Measurements from ENCODE around the gene SFXN4.
"Not testable (repeated sequence)": the region's sequence is repeated elsewhere in the genome, so short reads cannot be mapped to it uniquely, and the experiment has no call there.

DNA sequence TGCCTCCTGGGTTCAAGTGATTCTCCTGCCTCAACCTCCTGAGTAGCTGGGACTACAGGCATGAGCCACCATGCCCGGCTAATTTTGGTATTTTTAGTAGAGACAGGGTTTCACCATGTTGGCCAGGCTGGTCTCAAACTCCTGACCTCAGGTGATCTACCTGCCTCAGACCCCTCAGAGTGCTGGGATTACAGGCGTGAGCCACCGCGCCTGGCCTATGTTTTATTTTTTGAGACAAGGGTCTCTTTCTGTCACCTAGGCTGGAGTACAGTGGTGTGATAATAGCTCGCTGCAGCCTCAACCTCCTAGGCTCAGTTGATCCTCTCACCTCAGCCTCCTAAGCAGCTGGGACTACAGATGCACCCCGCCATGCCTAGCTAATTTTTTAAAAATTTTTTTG lies 13.9 kb downstream of the SFXN4 start:
- TF ChIP-seq, protein P1, sequence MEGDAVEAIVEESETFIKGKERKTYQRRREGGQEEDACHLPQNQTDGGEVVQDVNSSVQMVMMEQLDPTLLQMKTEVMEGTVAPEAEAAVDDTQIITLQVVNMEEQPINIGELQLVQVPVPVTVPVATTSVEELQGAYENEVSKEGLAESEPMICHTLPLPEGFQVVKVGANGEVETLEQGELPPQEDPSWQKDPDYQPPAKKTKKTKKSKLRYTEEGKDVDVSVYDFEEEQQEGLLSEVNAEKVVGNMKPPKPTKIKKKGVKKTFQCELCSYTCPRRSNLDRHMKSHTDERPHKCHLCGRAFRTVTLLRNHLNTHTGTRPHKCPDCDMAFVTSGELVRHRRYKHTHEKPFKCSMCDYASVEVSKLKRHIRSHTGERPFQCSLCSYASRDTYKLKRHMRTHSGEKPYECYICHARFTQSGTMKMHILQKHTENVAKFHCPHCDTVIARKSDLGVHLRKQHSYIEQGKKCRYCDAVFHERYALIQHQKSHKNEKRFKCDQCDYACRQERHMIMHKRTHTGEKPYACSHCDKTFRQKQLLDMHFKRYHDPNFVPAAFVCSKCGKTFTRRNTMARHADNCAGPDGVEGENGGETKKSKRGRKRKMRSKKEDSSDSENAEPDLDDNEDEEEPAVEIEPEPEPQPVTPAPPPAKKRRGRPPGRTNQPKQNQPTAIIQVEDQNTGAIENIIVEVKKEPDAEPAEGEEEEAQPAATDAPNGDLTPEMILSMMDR (IDR thresholded peaks at IDR 0.05; ENCODE audit: low read depth, low read length): not testable (repeated sequence)
- TF ChIP-seq POLR2A (IDR thresholded peaks at IDR 0.05; ENCODE audit: extremely low read depth, insufficient read length); MYC (IDR thresholded peaks at IDR 0.05; ENCODE audit: low read depth, low read length): not testable (repeated sequence)
